Heart right ventricle (tissue), 16 donors: Measurements from ENCODE around the gene APCDD1. TPM values are rescaled to one million over a fixed set of nuclear protein-coding genes. Genes with fewer than 3 reads are reported as not detected.
A peak's percentile ranks its signal among the peaks of the same experiment; 100 is the strongest.

Experiments used
- ATAC-seq, 8 donors: fragments of 200-7000 bp; cut with Tn5 transposase; one replicate each; pipeline ENCODE4 v1.9.1; 2020; ENCODE audit warnings: mild to moderate bottlenecking in 8 of 8, moderate library complexity in 8 of 8, moderate number of reproducible peaks in 1 of 8
- DNase-seq, 2 donors: peaks; one replicate each; pipeline ENCODE4 v3.0.0-alpha.2; 2020
- H3K27ac ChIP-seq, 10 donors: fragments of 200-600 bp; sonication (generic) in 2 of 10; one replicate each; pipeline versions ENCODE4 v1.5.0 to v1.8.0; 2020 to 2022; ENCODE audit warnings: mild to moderate bottlenecking in 3 of 10
- H3K27me3 ChIP-seq, 7 donors: fragments of 200-600 bp; one replicate each; pipeline ENCODE4 v1.8.0; 2021 to 2022; ENCODE audit warnings: mild to moderate bottlenecking in 2 of 7
- H3K36me3 ChIP-seq, 9 donors: fragments of 200-600 bp; sonication (generic) in 1 of 9; one replicate each; pipeline versions ENCODE4 v1.5.0 to v1.8.0; 2020 to 2022; ENCODE audit warnings: mild to moderate bottlenecking in 2 of 9
- H3K4me1 ChIP-seq, 9 donors: fragments of 200-600 bp; sonication (generic) in 1 of 9; one replicate each; pipeline versions ENCODE4 v1.5.0 to v1.8.0; 2020 to 2022; ENCODE audit warnings: mild to moderate bottlenecking in 4 of 9
- H3K4me3 ChIP-seq, 10 donors: fragments of 200-600 bp; sonication (generic) in 2 of 10; one replicate each; pipeline versions ENCODE4 v1.5.0 to v1.8.0; 2020 to 2022; ENCODE audit warnings: mild to moderate bottlenecking in 7 of 10, moderate library complexity in 2 of 10
- H3K9me3 ChIP-seq, 11 donors: fragments of 200-600 bp in 10 of 11; sonication (generic) in 2 of 11; one replicate each; pipeline versions ENCODE4 v1.5.0 to v1.8.0; 2013 to 2022; ENCODE audit warnings: mild to moderate bottlenecking in 2 of 11, control low read depth in 1 of 11, moderate library complexity in 1 of 11
- WGBS, 2 donors: extraction: QIAGEN DNeasy Blood & Tissue Kit; methylation state at CpG; one replicate each; pipeline ENCODE4 v1.1.7; 2013; ENCODE audit warnings: inconsistent platforms in 1 of 2; 5-methylcytosine and 5-hydroxymethylcytosine counted together
- intact Hi-C, 10 donors: fragments of 100-400 bp; cut with DNase I; formaldehyde crosslinking; loops; one replicate each; pipeline versions ENCODE4 v1.11.1 to v1.14.2; 2022
- polyA plus RNA-seq, 2 donors: library from polyadenylated mRNA; stranded (reverse); fragments of 200-250 nt; gene quantifications; one replicate each; pipeline ENCODE4 v1.2.3, GENCODE V29; 2013
- total RNA-seq, 10 donors: library from RNA; stranded (reverse); fragmentation: NEBNext Ultra II Directional in 3 of 10; extraction: Animal tissue kit (Norgen Biotek cat#: 25700) in 3 of 10; gene quantifications; one replicate each; pipeline versions ENCODE4 v1.2.1 to v1.2.4, GENCODE V29; 2021 to 2023
- TF ChIP-seq, protein P1 (sequence below), 9 donors: fragments of 200-600 bp; sonication (generic) in 2 of 9; IDR thresholded peaks; one replicate each; pipeline versions ENCODE4 v1.5.0 to v1.8.0; 2021 to 2022; ENCODE audit warnings: antibody characterized with exemption in 9 of 9, mild to moderate bottlenecking in 5 of 9, moderate library complexity in 1 of 9
- donor health status: Arrhythmogenic right ventricular cardiomyopathy.
- donor health status: ischemic (EF 13 %, LVEDD 7.1; RV severe dilation, severe dysfunction).
- donor health status: healthy with polysubstance abuse.
- donor health status: DM: no; HTN: yes; CAD: no.
- donor health status: DM: no; HTN: no; CAD: no.
- donor health status: ischemic (EF 25% LVEDD 6.9; RV normal size, moderate dysfunction).
- donor health status: ischemic (EF 25% LVEDD 5.7; RV mildly dilated, moderate dysfunction).
- donor health status: healthy.
- donor health status: DM: yes; HTN: yes; CAD: no.
- donor health status: Ischemic cardiomyopathy.
- donor health status: ischemic (EF 35%, LVEDD 5.7; RV mildly dilated, moderate dysfunction).
- donor health status: nonischemic (EF 11% LVEDD 7.7; RV severe dilation, severe dysfunction).
- donor health status: DM: yes; HTN: yes; CAD: no.
- donor health status: PGD.
- donor health status: ischemic (EF 29% LVEDD 5.4; RV normal size, mild dysfunction).
- donor health status: nonischemic (EF 23%, LVEDD 6.1; RV moderate dilation, normal function).

The APCDD1 gene
- total and polyA plus RNA-seq, 12 donors, result 10.2 to 40.4 (median 18.3) TPM

DNA sequence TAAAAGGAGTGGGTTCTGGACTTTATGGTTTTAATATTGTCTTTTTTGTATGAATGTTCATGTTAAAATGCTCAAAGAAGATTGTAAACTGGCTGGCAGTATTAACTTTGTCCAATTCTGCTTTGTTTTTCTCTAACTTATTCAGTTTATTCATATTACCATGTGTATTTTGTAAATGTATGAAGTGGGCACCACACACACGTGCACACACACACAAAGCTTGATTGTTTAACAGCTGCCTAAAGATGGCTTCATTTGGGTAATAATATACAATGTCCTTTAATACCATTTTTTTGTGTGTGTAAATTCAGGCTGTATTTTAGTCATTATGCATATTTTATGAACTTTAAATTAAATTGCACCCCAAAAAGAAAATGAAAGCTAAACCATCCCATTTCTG is 11.4 kb upstream of the APCDD1 start:
- no peak overlapping the region for H3K27ac ChIP-seq
- H3K27me3 ChIP-seq, result no peaks in the 10 kb centered on the region
- H3K4me3 ChIP-seq, result no peak overlapping the region
- WGBS, 2 donors, result 90 to 95% methylated on average over 1 of the region's 1 CpG
- H3K4me1 ChIP-seq, result no peaks in the 10 kb centered on the region
- H3K9me3 ChIP-seq, result no peaks in the 10 kb centered on the region
- H3K36me3 ChIP-seq, result no peaks in the 10 kb centered on the region
- DNase-seq (no peak), ATAC-seq (no peak)
- intact Hi-C loops, result loop anchor here in 3 of 10 donors (5.0 to 10.0 kb wide), 3 partner anchors 39 to 408 kb away; no protein-coding TSS in a partner anchor
- TF ChIP-seq, protein P1, sequence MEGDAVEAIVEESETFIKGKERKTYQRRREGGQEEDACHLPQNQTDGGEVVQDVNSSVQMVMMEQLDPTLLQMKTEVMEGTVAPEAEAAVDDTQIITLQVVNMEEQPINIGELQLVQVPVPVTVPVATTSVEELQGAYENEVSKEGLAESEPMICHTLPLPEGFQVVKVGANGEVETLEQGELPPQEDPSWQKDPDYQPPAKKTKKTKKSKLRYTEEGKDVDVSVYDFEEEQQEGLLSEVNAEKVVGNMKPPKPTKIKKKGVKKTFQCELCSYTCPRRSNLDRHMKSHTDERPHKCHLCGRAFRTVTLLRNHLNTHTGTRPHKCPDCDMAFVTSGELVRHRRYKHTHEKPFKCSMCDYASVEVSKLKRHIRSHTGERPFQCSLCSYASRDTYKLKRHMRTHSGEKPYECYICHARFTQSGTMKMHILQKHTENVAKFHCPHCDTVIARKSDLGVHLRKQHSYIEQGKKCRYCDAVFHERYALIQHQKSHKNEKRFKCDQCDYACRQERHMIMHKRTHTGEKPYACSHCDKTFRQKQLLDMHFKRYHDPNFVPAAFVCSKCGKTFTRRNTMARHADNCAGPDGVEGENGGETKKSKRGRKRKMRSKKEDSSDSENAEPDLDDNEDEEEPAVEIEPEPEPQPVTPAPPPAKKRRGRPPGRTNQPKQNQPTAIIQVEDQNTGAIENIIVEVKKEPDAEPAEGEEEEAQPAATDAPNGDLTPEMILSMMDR (IDR thresholded peaks at IDR 0.05), result no peak

DNA sequence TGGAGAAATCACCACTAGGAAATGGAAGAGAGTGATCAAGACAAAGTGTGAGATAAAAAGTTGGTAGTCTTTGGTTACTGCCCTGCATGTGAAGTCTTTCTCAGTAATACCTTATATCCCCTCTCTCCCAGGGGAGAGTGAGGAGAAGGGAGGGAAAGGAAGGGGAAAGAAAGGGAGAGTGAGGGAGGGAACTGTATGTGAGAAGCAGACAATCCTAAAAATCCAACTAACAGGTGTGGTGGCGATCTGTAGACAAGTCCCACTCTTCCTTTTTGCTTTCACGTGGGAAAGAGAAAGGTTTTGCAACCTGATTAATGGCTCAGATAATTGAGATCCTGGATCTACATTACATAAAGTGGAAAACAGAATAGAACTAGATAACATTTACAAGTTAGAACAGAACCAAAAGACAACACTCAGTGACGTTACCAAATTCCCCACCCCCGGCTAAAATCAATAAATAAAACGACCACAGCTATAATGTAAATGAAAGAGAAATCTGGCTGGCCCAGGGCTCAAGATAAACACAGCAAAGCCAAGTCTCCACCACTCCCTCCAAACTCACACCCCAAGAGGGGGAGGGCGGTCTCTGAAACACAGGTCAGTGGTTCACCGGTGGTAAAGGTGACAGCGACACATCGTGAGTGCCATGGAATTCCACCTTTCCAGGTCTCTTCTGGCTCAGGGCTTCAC is 10.0 kb upstream of the APCDD1 start:
- Histone ChIP-seq H3K36me3 (no peaks in the 10 kb centered on the region), H3K27me3 (no peaks in the 10 kb centered on the region), H3K4me1 (no peaks in the 10 kb centered on the region), H3K4me3 (no peak overlapping the region), H3K27ac (no peak overlapping the region), H3K9me3 (no peaks in the 10 kb centered on the region)
- TF ChIP-seq, protein P1 (IDR thresholded peaks at IDR 0.05), result no peak
- 60 to 70% methylated on average over 9 of the region's 9 CpGs for WGBS, 2 donors
- intact Hi-C loops, result loop anchor here in 3 of 10 donors (5.0 to 10.0 kb wide), 4 partner anchors 38 to 410 kb away; no protein-coding TSS in a partner anchor
- DNase-seq (no peak), ATAC-seq (no peak)

DNA sequence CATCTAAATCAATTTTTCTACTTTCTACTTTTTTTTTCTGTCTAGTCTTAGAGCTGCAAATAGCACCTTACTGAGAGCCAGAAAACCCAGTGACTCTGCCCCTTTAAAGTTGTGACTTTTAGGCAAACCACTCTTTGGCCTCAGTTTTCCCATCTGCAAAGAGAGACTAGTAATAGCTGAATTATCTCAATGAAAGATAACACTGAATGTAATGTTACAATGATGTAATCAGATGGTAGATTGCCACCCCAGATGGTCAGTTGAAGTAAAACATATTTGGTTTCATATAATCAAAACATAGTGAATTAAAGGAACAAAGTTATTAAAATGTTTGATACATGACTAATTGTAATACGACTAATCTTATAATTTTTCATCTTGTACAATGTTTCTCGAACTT is 5.0 kb upstream of the APCDD1 start:
- intact Hi-C loops, result loop anchor here in 2 of 10 donors (5.0 to 10.0 kb wide), 2 partner anchors 347 to 415 kb away; no protein-coding TSS in a partner anchor
- Histone ChIP-seq H3K4me3 (no peak overlapping the region), H3K36me3 (no peaks in the 10 kb centered on the region), H3K9me3 (no peaks in the 10 kb centered on the region), H3K27me3 (peaks cover 0 to 17% (median 0%) of the 10 kb centered on the region in 7 donors), H3K4me1 (peaks cover 0 to 21% (median 5%) of the 10 kb centered on the region in 9 donors), H3K27ac (no peak overlapping the region)
- WGBS, 2 donors, result 71 to 78% methylated on average over 2 of the region's 2 CpGs
- ATAC-seq (no peak), DNase-seq (no peak)
- TF ChIP-seq, protein P1 (IDR thresholded peaks at IDR 0.05), result no peak

DNA sequence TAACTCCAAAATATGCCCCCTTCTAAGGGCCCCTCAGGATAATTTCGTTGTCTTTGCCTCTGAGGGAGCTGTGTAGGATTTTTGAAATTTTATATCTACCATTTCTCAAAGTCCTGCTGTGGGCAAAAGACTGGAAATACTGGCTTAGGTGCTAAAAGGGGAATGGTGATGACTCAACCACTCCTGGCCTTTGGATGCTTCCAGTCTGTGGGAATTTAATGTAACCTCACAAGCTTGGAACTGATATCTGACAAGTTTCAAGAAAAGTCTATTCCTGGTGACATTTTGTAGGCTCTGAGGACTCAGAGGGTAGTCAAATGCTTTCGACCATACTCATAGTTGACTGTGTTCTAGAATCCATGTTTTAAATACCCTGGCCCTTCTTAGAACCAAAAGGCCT is 3.4 kb upstream of the APCDD1 start:
- ATAC-seq, result no peak
- Histone ChIP-seq H3K4me1 (peaks cover 0 to 33% (median 17%) of the 10 kb centered on the region in 9 donors), H3K36me3 (no peaks in the 10 kb centered on the region), H3K27ac (peak overlapping the region in 2 of 10 donors; percentile 26 to 29), H3K4me3 (no peak overlapping the region), H3K27me3 (peaks cover 0 to 30% (median 0%) of the 10 kb centered on the region in 7 donors), H3K9me3 (no peaks in the 10 kb centered on the region)
- intact Hi-C loops, result loop anchor here in 3 of 10 donors (1.0 to 10.0 kb wide), 4 partner anchors 19 to 436 kb away; no protein-coding TSS in a partner anchor
- TF ChIP-seq, protein P1 (IDR thresholded peaks at IDR 0.05), result no peak
- no peak for DNase-seq
- 91 to 98% methylated on average over 2 of the region's 2 CpGs for WGBS, 2 donors
